ENCODE results near the gene SIRPA. TPM values are rescaled to one million over a fixed set of nuclear protein-coding genes. Genes with fewer than 3 reads are reported as not detected.
A peak's percentile ranks its signal among the peaks of the same experiment; 100 is the strongest.

Gene SIRPA
- total and polyA plus RNA-seq, 2 of the 8 experiments (the other 6 are each of a cell fraction or from before 2014, with no cell fraction given) = 3.9 to 4.3 TPM

DNA sequence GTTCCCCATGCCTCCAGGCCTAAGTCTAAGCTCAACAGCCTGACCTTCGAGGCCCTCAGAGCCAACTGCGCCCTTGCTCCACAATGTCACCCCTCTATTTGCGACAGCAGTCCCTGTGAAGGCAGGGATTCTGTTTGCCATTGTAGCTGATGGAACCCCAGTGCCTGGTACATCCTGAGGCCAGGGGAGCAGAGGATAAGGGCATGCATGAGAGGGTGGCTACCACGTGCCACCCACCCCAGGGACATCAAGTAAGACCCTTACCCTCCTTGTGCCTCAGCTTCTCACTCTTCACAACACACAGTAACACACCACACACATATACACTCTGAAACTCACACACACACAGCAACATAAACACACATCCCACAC is 20.0 kb upstream of the SIRPA start:
- Histone ChIP-seq H4K8ac (ENCODE audit: extremely low read depth, insufficient read depth, low read length) (no peak overlapping the region), H2BK20ac (ENCODE audit: low read length) (no peak overlapping the region), H2AFZ (ENCODE audit: low read length) (no peak overlapping the region), H3K79me2 (ENCODE audit: control insufficient read depth in 1 of 2, insufficient read depth in 2 of 2, low read length in 2 of 2) (no peaks in the 10 kb centered on the region), H2BK120ac (replicated peaks; ENCODE audit: low read depth, low read length) (no peak overlapping the region), H2BK12ac (ENCODE audit: low read depth, low read length) (peak overlapping the region; percentile 60; the same call in 1 of the 2 replicates), H4K91ac (replicated peaks; ENCODE audit: insufficient read length, low read length) (no peak overlapping the region), H3K27me3 (replicated peaks in 1 of 4; ENCODE audit: control insufficient read depth in 3 of 4, extremely low read depth in 1 of 4, insufficient read depth in 3 of 4, low read length in 3 of 4) (no peaks in the 10 kb centered on the region), H3K18ac (ENCODE audit: extremely low read depth, low read length) (no peak overlapping the region), H3K56ac (replicated peaks; ENCODE audit: insufficient read length, low read depth, low read length) (no peak overlapping the region), H4K20me1 (replicated peaks in 1 of 2; ENCODE audit: control insufficient read depth in 1 of 2, insufficient read depth in 2 of 2, low read length in 2 of 2) (no peaks in the 10 kb centered on the region), H2BK15ac (ENCODE audit: low read length) (0 out of 2 replicates have a peak overlapping the region, but pooled peaks have one; percentile 53), H4K5ac (ENCODE audit: insufficient read length, low read depth, low read length) (no peak overlapping the region), H2BK5ac (ENCODE audit: low read depth, low read length) (no peak overlapping the region), H3K4me2 (ENCODE audit: insufficient read depth in 1 of 2, low read depth in 2 of 2, low read length in 2 of 2) (no peak overlapping the region), H3K23ac (ENCODE audit: insufficient read length) (no peak overlapping the region), H3K79me1 (ENCODE audit: low read depth, low read length) (no peaks in the 10 kb centered on the region; the same call in 1 of the 2 replicates), H3K27ac (ENCODE audit: low read depth, low read length) (no peak overlapping the region), H3K4me3 (ENCODE audit: extremely low read depth in 1 of 4, insufficient read depth in 2 of 4, low read depth in 3 of 4, low read length in 4 of 4) (no peak overlapping the region), H2AK5ac (ENCODE audit: low read depth, low read length) (0 out of 2 replicates have a peak overlapping the region, but pooled peaks have one; percentile 17), H3K4me1 (replicated peaks in 1 of 4; ENCODE audit: control insufficient read depth in 3 of 4, insufficient read depth in 4 of 4, low read length in 3 of 4) (peaks cover 0 to 3% (median 0%) of the 10 kb centered on the region in 4 experiments; a peak in 3 of 7 replicates), H3K14ac (ENCODE audit: insufficient read length) (no peak overlapping the region), H3K23me2 (ENCODE audit: low read depth, low read length) (peaks cover 2% of the 10 kb centered on the region; the same call in 1 of the 2 replicates), H3K4ac (replicated peaks; ENCODE audit: insufficient read length, low read depth, low read length) (no peak overlapping the region), H3K36me3 (ENCODE audit: control insufficient read depth in 2 of 4, insufficient read depth in 4 of 4, low read length in 3 of 4) (no peaks in the 10 kb centered on the region), H3K9ac (replicated peaks in 1 of 4; ENCODE audit: extremely low read depth in 1 of 4, low read depth in 3 of 4, low read length in 3 of 4) (no peak overlapping the region), H3K9me3 (ENCODE audit: insufficient read depth in 2 of 2, low read depth in 1 of 2, low read length in 1 of 2) (no peaks in the 10 kb centered on the region)
- ChIA-PET POLR2A (ENCODE audit: partially characterized antibody) (interaction anchor here (1.1 to 1.2 kb wide), 2 partner anchors 16 to 73 kb away, joined by 3 read pairs; no protein-coding TSS in a partner anchor), CTCF (ENCODE audit: partially characterized antibody) (interaction anchor here (1.0 to 1.6 kb wide), 3 partner anchors 24 to 111 kb away, joined by 3 to 4 read pairs (median 3); no protein-coding TSS in a partner anchor)
- DNase-seq (ENCODE audit: low read depth in 1 of 2, low spot score in 2 of 2) = no peak
- 89% methylated on average over 4 of the region's 4 CpGs; no CpG with 5 or more reads in 1 of the 2 experiments for WGBS, 2 experiments (ENCODE audit: extremely low coverage in 1 of 2, insufficient coverage in 1 of 2, insufficient read length in 1 of 2, insufficient replicate concordance in 2 of 2, low coverage in 1 of 2, low lambda C conversion rate in 2 of 2, missing lambda C conversion rate in 1 of 2)
- no peak for FAIRE-seq
- TF ChIP-seq GABPA (IDR thresholded peaks at IDR 0.05; ENCODE audit: borderline replicate concordance, insufficient read depth, low read length) (no peak), HDAC6 (IDR thresholded peaks at IDR 0.05; ENCODE audit: low read depth, low read length) (no peak), BRCA1 (IDR thresholded peaks at IDR 0.05; ENCODE audit: low read depth, low read length) (no peak), ASH2L (IDR thresholded peaks at IDR 0.05; ENCODE audit: low read length) (no peak), POLR2A (IDR thresholded peaks at IDR 0.05; ENCODE audit: control extremely low read depth in 1 of 2, low read depth in 2 of 2, low read length in 2 of 2) (no peak), CEBPB (IDR thresholded peaks at IDR 0.05; ENCODE audit: low read depth, low read length) (no peak)
